Measurements from ENCODE around the gene GPC6.

Gene GPC6

DNA sequence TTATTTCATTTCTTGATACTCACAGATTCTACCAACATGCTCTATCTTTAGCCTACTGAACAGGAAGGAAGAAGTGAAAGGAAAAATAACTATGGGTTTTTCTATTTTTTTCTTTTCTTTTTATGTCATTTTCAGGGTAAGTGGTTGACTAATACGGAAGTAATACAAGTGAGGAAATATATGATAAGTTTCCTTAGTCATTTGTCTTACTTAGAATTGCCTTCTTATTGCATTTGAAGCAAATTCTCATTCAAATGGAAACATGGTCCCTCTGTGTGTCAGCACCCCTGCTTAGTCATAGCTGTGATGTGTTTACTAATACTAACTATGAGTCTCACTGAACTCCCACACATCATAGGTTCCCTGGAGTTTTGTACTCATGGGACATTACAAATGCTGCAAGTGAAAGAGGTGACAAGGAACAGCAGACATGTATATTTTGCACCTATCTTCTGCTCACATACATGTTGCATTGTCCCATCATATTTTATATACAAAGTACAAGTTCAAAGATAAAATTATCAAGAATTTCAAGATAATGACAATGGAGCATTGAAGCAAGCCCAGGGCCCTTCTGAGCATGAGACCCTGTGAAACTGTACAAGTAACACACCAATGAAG lies 1192.8 kb downstream of the GPC6 start:
- no peak for DNase-seq (ENCODE audit: low read depth in 2 of 3, low spot score in 2 of 3)

DNA sequence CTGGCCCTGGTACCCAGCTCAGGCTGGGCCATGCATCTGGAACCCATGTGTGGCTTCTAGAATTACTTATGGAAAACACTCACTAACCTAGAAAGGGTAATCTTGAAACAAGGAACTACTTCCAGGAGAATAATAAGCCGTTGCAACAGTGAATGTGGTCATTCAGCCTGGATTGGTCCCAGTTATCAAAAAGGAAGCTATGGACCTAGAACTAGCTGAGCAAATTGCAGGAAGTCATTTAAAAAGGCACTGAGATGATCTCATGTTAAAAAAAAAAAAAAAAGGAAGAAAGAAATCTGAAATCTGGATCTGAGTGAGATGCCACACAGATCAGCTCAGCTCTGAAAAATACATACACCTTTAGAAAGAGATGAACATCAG lies 1193.3 kb downstream of the GPC6 start:
- DNase-seq (ENCODE audit: low read depth in 2 of 3, low spot score in 2 of 3) = no peak

DNA sequence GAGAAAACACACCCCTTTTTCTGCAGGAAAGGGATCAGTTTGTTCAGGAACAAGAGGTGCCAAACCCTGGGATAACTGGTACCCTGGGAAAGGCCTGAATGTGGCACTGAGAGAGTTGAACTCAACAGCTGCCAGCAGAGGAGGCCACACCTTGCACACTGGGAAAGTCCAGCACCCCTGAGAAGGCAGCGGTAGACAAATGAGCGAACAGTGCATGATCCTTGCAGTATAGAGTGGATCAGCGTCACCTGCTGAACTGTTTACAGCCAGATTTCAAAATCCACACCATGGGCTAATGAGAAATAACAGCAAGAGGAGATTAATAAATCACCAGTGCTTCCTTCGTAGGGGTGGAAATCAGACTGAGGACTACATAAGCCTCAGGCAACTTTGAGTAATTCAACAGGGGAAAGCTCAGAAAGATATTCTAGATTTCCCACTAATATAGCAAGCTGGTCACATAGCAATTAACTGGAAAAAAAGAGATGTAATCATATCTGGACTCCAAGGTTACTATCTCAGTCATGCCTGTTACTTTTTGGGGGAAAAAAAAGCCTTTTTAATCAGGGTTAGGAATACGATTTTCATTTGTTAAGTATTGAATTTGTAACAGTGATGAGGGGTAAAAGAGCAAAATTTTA lies 1200.8 kb downstream of the GPC6 start:
- no peak for DNase-seq (ENCODE audit: low read depth in 2 of 3, low spot score in 2 of 3)

DNA sequence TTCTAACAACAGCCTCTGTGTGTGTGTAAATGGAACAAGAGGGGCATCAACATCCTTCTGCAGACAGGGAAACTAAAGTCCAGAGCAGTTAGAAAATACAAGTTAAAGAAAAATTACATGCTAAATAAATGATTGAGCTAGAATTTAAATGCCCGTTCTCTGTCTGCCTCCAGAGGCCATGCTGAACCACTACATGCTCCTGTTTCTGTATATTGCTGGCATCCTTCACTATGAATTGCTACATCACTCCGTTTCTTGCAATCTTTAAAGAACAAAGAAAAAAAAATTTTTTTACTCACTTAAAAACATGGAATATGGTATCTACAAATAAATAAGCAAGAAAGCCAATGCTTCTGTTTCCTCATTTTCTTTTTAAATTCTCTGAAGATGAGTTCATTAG lies 1205.0 kb downstream of the GPC6 start:
- DNase-seq (ENCODE audit: low read depth in 2 of 3, low spot score in 2 of 3) = no peak

DNA sequence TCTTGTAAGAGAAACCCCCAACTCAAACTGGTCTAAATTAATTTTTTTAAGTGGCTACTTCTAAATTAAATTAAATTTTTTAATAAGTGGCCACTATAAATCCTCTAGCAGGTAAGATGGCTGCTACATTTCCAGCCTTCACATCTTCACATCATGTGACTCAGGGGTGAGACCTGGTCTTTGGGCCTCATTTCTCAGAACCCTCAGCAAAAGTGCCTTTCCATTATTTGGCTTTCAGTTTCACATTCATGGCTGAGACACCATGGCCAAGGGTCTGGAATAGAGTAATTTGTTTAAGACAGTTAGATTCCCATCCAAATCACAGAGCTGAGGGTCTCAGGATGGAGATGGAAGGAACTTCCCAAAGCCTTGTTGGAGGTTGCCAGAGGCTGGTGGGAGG lies 1205.4 kb downstream of the GPC6 start:
- no peak for DNase-seq (ENCODE audit: low read depth in 2 of 3, low spot score in 2 of 3)

DNA sequence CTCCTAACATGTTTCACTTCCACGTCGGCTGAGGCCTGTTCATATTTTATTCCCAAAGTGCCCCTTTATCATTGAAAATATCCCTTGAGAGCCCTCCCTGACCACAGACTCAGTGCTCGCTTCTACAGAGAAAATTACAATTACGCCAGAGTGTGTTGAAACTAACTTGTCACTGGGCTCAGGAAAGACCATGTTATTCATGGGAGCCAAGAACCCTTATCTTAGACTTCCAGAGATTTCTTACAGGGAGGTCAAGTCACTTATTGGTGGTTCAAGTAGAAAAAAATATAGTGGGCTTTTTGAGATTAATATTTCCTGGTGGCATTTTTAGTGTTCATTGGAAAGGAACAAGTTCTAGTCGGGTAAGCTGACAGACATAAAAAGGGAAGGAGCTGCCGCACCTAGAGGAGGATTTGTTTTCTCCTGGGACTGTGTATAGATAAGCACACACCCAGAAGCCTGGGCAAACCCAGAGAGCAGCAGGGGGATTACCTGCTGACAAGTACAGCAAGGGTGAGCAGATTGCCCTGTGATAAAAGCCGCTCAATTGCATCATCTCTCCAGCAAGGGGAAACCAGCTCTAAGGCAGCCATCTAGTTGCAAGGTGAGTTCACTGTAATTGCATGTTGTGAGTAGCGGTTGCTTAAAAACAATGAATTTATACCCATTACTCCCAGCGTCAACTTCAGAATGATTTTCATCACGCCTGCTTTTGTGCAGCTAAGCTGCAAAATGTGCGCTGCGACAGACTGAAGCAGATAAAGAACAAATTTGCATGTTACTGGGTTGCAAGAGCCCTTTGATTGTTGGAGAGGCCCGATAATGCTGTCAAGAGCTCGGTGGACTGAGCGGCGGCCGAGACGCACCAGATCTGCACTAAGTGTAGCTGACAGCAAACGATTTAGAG lies 1206.7 kb downstream of the GPC6 start:
- DNase-seq (ENCODE audit: low read depth in 2 of 3, low spot score in 2 of 3) = no peak

DNA sequence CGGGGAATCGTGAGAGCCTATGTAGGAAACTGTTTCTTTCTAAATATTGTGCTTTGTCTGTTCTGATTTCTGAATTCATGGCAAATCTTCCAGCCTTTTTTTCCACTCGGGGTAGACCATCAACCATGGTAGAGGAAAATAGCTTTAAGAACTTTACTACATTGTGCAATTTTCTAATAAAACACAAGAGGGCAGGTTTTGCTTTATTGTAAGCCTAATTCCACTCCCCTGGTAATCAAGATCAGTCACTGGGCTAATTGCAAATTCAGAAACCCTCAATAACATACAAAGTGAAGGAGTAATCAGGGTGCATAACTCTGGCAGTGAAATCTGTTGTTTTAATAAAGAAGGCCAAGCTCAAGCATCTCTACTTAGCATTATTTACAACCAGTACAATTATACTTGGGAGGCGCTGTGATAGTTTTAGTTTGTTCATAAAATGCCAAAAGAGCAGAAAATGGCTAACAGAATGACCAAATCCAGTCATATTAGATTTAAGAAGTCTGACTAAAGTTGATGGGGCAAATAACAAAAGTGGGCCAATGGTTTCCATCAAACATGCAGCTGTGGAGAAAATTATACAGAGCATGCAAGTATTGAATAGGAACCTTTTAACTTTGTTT lies 1209.1 kb downstream of the GPC6 start:
- DNase-seq (ENCODE audit: low read depth in 2 of 3, low spot score in 2 of 3) = no peak

DNA sequence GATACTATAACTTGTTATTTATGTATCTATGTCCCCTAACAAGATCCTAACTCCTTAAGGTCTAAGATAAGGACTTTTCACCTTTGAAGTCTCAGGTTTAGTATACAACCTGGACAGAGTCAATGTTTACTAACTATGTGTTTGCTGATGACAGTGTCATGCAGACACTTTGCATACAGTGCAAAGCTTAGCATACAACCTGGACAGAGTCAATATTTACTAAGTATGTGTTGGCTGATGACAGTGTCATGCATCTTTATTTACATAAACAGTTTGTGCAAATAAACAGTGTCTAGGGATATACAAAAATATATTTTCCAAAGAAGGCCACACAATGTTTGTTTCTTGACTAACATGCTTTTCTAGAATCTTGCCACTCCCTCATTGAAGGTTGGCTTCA lies 1218.2 kb downstream of the GPC6 start:
- DNase-seq (ENCODE audit: low read depth in 2 of 3, low spot score in 2 of 3) = no peak

DNA sequence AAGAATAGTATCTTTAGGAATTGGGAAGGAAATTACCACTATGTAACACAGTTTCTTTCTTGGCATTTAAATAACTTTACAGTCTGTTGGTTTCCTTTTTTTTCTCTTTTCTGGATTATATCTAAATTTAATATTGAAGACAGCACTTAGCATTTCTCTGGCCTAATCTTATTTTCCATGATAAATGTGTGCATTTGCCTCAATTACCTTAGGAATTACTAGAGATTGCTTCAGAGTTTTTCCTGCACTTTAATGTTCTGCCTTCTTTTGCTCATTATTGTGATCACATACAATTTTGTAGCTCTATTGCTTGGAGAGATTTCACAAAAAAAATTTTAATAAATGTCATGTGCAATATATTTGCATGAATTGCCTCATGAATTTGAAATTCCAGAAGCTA lies 1227.7 kb downstream of the GPC6 start:
- no peak for DNase-seq (ENCODE audit: low read depth in 2 of 3, low spot score in 2 of 3)

DNA sequence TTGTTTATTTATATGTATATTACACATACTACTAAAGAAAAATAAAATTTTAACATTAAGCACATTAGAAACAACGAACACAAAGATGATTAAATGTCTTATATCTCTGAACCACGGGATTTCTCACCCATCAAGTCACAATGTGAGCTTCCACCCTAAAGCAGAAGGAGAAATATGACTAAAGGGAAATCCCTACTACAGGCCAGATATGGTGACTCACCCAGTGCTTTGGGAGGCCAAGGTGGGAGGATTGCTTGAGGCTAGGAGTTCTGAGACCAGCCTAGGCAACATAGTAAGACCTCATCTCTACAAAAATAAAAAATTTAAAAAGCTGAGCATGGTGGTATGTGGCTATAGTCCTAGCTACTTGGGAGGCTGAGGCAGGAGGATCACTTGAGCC lies 1228.3 kb downstream of the GPC6 start:
- DNase-seq (ENCODE audit: low read depth in 2 of 3, low spot score in 2 of 3) = no peak

DNA sequence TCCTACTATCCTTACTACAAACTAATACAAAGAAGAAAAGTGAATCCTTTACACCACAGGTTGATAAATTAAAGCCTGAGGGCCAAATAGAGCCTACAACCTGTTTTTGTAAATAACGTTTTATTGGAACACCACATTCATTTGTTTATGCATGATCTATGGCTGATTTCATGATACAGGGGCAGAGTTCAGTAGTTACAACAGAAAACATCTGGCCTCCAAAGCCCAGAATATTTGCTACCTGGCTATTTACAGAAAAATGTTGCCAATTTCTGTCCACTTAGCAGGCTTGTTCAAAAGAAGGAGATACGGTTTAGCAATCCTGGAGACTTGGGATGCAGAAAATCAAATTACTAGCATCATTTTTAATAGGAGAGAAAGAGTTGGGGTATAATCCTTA lies 1228.8 kb downstream of the GPC6 start:
- DNase-seq (ENCODE audit: low read depth in 2 of 3, low spot score in 2 of 3) = no peak
